GM12878 (cell line): Measurements from ENCODE around the gene SLC4A3. TPM values are rescaled to one million over a fixed set of nuclear protein-coding genes. Genes with fewer than 3 reads are reported as not detected.
"Not testable (repeated sequence)": the region's sequence is repeated elsewhere in the genome, so short reads cannot be mapped to it uniquely, and the experiment has no call there.

Experiments used
- ATAC-seq: fragments of 200-7000 bp; cut with Tn5 transposase; 3 replicates; pipeline ENCODE4 v1.9.1; 2020; ENCODE audit warnings: mild to moderate bottlenecking, moderate library complexity
- BruUV-seq: library from RNA; stranded (reverse); fragments of 400-500 nt; replicated peaks from 2 replicates; lab custom pipeline; 2021; lab: Mats Ljungman, UMichigan
- CTCF ChIA-PET: fragments of 300-600 bp; sonication (Branson Sonifier 250); formaldehyde crosslinking; extraction: SDS; loops from one replicate; lab custom pipeline; 2021; ENCODE audit warnings: inconsistent platforms; lab: Yijun Ruan, JAX
- POLR2A ChIA-PET: fragments of 350-600 bp; formaldehyde crosslinking; extraction: SDS; loops from one replicate; lab custom pipeline; 2021; ENCODE audit warnings: inconsistent platforms; lab: Charles Lee
- RAD21 ChIA-PET: fragments of 300-600 bp; sonication (Branson Sonifier 250); formaldehyde crosslinking; loops from one replicate; lab custom pipeline; 2023; ENCODE audit warnings: antibody characterized with exemption; ENCODE audit not compliant: unreplicated experiment; lab: Charles Lee
- SMC1A ChIA-PET: fragments of 300-600 bp; sonication (Branson Sonifier 250); formaldehyde crosslinking; loops from one replicate; lab custom pipeline; 2023; ENCODE audit not compliant: unreplicated experiment, uncharacterized antibody; lab: Charles Lee
- DNase-seq: peaks from one replicate; pipeline ENCODE4 v3.0.0-alpha.2; 2011; ENCODE audit warnings: low read depth, low spot score
- FAIRE-seq: peaks from 3 replicates; lab custom pipeline; 2011; peaks lifted over from hg19 to GRCh38; lab: Jason Lieb, UNC
- H2AFZ ChIP-seq: 2 replicates; pipeline ENCODE4 v1.6.0; 2011; ENCODE audit warnings: low read depth, low read length, control low read depth; ENCODE audit not compliant: control insufficient read depth
- H3K27ac ChIP-seq: 2 replicates; pipeline ENCODE4 v1.5.1; 2011; ENCODE audit warnings: control low read depth; ENCODE audit not compliant: control insufficient read depth, insufficient read depth
- H3K27me3 ChIP-seq, 2 experiments: replicated peaks in 1 of 2; 2 replicates each; pipeline versions ENCODE4 v1.6.0 to v1.6.1; 2011; ENCODE audit warnings: low read length in 1 of 2; ENCODE audit not compliant: control insufficient read depth in 2 of 2, insufficient read depth in 2 of 2
- H3K36me3 ChIP-seq, 2 experiments: 2 replicates each; pipeline ENCODE4 v1.5.1; 2011; ENCODE audit warnings: low read length in 1 of 2; ENCODE audit not compliant: control insufficient read depth in 2 of 2, insufficient read depth in 2 of 2
- H3K4me1 ChIP-seq: 2 replicates; pipeline ENCODE4 v1.6.1; 2011; ENCODE audit warnings: mild to moderate bottlenecking, low read length, moderate library complexity, mixed read lengths; ENCODE audit not compliant: control insufficient read depth, insufficient read depth
- H3K4me2 ChIP-seq: 2 replicates; pipeline ENCODE4 v1.6.0; 2011; ENCODE audit warnings: control low read depth; ENCODE audit not compliant: control insufficient read depth, insufficient read depth
- H3K4me3 ChIP-seq: fragments of 200-600 bp; sonication (generic); 2 replicates; pipeline ENCODE4 v1.5.1; 2016
- H3K79me2 ChIP-seq: 2 replicates; pipeline ENCODE4 v1.6.0; 2011; ENCODE audit warnings: low read length; ENCODE audit not compliant: control insufficient read depth, insufficient read depth
- H3K9ac ChIP-seq: 2 replicates; pipeline ENCODE4 v1.8.0; 2011; ENCODE audit warnings: low read length, control low read depth, mixed read lengths; ENCODE audit not compliant: control insufficient read depth, insufficient read depth
- H3K9me3 ChIP-seq: replicated peaks from 3 replicates; pipeline ENCODE4 v1.5.1; 2011; ENCODE audit warnings: mild to moderate bottlenecking, low read length; ENCODE audit not compliant: control insufficient read depth, insufficient read depth
- H4K20me1 ChIP-seq: 2 replicates; pipeline ENCODE4 v1.6.0; 2011; ENCODE audit not compliant: control insufficient read depth, insufficient read depth
- NFXL1 ChIP-seq: fragments of 450-650 bp; IDR thresholded peaks from 2 replicates; pipeline ENCODE4 v1.6.1; 2017; ENCODE audit warnings: antibody characterized with exemption, mild to moderate bottlenecking, borderline replicate concordance
- ZNF622 ChIP-seq: fragments of 450-650 bp; IDR thresholded peaks from 2 replicates; pipeline ENCODE4 v1.6.1; 2017; ENCODE audit warnings: mild to moderate bottlenecking, inconsistent platforms
- WGBS: methylation state at CpG from one replicate; pipeline ENCODE4 v1.1.6; 2016; ENCODE audit warnings: low lambda C conversion rate; ENCODE audit not compliant: insufficient replicate concordance, insufficient coverage; ENCODE audit errors: missing lambda C conversion rate; 5-methylcytosine and 5-hydroxymethylcytosine counted together
- in situ Hi-C: fragments of 300-500 bp; cut with MboI; formaldehyde crosslinking; loops from 9 replicates; pipeline ENCODE4 v1.14.3; 2018; ENCODE audit warnings: mixed read lengths
- intact Hi-C: fragments of 100-400 bp; cut with micrococcal nuclease; formaldehyde crosslinking; loops from one replicate; pipeline ENCODE4 v1.14.2; 2022; ENCODE audit not compliant: unreplicated experiment
- polyA plus RNA-seq, 11 experiments: library from polyadenylated mRNA; depleted of rRNA in 4 of 11; unstranded in 6 of 11; stranded (reverse) in 5 of 11; fragments of >200 nt; fragmentation: Nextera tagmentation in 4 of 11; fragmentation: Illumina TruSeq in 1 of 11; extraction: Ambion mirVana in 4 of 11; extraction: Trizol in 1 of 11; gene quantifications; 1 replicate in 1 of 11; 2 replicates in 10 of 11; pipeline versions ENCODE4 v1.2.1 to v1.2.3, GENCODE V29; 2011 to 2016; ENCODE audit warnings: inconsistent platforms in 2 of 11, missing spikeins in 2 of 11, low read depth in 1 of 11
- total RNA-seq, 4 experiments: library from RNA; depleted of rRNA in 3 of 4; stranded (reverse); fragments of >200 nt in 3 of 4; fragmentation: Illumina TruSeq in 1 of 4; extraction: Trizol in 1 of 4; gene quantifications; 2 replicates each; pipeline versions ENCODE4 v1.2.1 to v1.2.3, GENCODE V29; 2013 to 2021
- TF ChIP-seq, protein P1 (sequence below): IDR thresholded peaks from 2 replicates; pipeline ENCODE4 v1.6.1; 2011; ENCODE audit warnings: borderline replicate concordance, low read depth, mild to moderate bottlenecking, moderate library complexity, low read length; ENCODE audit not compliant: insufficient read depth, poor library complexity, severe bottlenecking
- TF ChIP-seq, protein P2 (sequence below): IDR thresholded peaks from 2 replicates; pipeline ENCODE4 v1.6.1; 2012; ENCODE audit warnings: low read depth, low read length, improper control_type of control experiment
- TF ChIP-seq, protein P3 (sequence below): fragments of 450-650 bp; IDR thresholded peaks from 2 replicates; pipeline ENCODE4 v1.6.1; 2014; ENCODE audit warnings: mild to moderate bottlenecking
- TF ChIP-seq, protein P4 (sequence below): IDR thresholded peaks from 2 replicates; pipeline ENCODE4 v1.6.1; 2012; ENCODE audit warnings: low read depth, low read length, improper control_type of control experiment

SLC4A3 gene
- total and polyA plus RNA-seq, 10 of the 15 experiments (the other 5 are each of a cell fraction or from before 2014, with no cell fraction given), result 0.05 to 0.08 TPM; not detected in 8

DNA sequence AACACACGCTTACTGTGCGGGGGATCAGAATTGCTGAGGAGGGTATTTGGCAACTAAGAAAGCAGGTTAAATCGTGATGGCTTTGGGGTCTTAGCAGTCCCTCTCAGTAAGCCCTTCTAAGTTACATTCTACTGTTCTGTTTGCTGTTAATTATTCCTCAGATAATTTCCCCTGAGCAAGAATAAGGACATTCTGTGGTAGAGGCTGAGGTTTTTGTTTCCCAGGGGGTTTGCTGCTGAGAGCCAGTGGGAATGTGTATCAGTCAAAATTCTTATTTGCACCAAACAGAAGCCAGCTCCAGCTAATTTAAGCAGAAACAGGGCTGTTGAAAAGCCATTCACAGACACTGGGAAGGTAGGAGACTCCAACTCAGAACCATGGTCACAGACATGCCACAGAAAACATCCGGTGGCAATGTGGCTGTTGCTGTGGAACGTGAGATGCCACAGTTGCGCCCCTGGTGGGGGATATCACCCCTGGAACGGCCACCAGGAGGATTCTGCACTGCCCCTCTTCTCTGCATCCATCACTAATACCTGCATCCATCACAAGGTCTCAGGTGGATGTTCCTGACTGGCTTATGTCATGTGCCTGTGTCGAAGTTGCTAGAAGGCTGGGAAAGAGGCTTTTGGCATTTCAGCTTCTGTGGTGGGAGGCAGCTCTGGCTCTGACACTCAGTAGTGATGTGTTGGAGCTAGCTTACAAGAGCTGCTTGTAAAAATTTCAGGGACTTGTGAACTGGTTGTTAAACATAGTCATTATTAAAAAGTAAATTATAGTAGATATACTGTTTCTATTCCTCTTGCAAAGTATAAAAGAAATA lies 23.2 kb downstream of the SLC4A3 start (continued):
- TF ChIP-seq, protein P1, sequence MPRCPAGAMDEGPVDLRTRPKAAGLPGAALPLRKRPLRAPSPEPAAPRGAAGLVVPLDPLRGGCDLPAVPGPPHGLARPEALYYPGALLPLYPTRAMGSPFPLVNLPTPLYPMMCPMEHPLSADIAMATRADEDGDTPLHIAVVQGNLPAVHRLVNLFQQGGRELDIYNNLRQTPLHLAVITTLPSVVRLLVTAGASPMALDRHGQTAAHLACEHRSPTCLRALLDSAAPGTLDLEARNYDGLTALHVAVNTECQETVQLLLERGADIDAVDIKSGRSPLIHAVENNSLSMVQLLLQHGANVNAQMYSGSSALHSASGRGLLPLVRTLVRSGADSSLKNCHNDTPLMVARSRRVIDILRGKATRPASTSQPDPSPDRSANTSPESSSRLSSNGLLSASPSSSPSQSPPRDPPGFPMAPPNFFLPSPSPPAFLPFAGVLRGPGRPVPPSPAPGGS, result no peak
- TF ChIP-seq ZNF622 (no peak), NFXL1 (no peak)
- TF ChIP-seq, protein P2, sequence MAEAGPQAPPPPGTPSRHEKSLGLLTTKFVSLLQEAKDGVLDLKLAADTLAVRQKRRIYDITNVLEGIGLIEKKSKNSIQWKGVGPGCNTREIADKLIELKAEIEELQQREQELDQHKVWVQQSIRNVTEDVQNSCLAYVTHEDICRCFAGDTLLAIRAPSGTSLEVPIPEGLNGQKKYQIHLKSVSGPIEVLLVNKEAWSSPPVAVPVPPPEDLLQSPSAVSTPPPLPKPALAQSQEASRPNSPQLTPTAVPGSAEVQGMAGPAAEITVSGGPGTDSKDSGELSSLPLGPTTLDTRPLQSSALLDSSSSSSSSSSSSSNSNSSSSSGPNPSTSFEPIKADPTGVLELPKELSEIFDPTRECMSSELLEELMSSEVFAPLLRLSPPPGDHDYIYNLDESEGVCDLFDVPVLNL, result no peak
- TF ChIP-seq, protein P3, sequence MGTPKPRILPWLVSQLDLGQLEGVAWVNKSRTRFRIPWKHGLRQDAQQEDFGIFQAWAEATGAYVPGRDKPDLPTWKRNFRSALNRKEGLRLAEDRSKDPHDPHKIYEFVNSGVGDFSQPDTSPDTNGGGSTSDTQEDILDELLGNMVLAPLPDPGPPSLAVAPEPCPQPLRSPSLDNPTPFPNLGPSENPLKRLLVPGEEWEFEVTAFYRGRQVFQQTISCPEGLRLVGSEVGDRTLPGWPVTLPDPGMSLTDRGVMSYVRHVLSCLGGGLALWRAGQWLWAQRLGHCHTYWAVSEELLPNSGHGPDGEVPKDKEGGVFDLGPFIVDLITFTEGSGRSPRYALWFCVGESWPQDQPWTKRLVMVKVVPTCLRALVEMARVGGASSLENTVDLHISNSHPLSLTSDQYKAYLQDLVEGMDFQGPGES, result no peak
- TF ChIP-seq, protein P4, sequence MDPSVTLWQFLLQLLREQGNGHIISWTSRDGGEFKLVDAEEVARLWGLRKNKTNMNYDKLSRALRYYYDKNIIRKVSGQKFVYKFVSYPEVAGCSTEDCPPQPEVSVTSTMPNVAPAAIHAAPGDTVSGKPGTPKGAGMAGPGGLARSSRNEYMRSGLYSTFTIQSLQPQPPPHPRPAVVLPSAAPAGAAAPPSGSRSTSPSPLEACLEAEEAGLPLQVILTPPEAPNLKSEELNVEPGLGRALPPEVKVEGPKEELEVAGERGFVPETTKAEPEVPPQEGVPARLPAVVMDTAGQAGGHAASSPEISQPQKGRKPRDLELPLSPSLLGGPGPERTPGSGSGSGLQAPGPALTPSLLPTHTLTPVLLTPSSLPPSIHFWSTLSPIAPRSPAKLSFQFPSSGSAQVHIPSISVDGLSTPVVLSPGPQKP, result no peak

DNA sequence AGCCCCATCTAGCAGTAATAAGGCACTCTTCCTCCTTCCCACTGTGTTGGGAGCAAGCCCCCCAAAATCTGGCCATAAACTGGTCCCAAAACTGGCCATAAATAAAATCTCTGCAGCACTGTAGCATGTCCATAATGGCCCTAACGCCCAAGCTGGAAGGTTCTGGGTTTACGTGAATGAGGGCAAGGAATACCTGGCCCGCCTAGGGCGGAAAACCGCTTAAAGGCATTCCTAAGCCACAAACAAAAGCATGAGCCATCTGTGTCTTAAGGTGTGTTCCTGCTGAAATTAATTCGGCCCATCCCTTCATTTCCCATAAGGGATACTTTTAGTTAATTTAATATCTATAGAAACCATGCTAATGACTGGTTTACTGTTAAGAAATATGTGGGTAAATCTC lies 24.2 kb downstream of the SLC4A3 start:
- CTCF ChIA-PET, result interaction anchor here (1.0 to 4.6 kb wide), 3 partner anchors 9 to 110 kb away, joined by 3 to 16 read pairs (median 15); no protein-coding TSS in a partner anchor

More for the DNA sequence above, 24.2 kb downstream of the SLC4A3 start:
- intact Hi-C loops, H3K36me3 ChIP-seq, DNase-seq, BruUV-seq, in situ Hi-C loops, H2AFZ ChIP-seq, ATAC-seq, H3K4me2 ChIP-seq, RAD21 ChIA-PET, H3K27me3 ChIP-seq, H3K9me3 ChIP-seq, H3K9ac ChIP-seq, POLR2A ChIA-PET, H3K4me1 ChIP-seq, H4K20me1 ChIP-seq, H3K4me3 ChIP-seq, FAIRE-seq, H3K79me2 ChIP-seq, H3K27ac ChIP-seq: not testable (repeated sequence)
- 2% methylated on average over 6 of the region's 6 CpGs for WGBS
- SMC1A ChIA-PET, result interaction anchor here (1.2 kb wide), 1 partner anchor 9 kb away, joined by 4 read pairs; no protein-coding TSS in a partner anchor
